Activated CD4-positive, alpha-beta T cell treated with anti-CD3 and anti-CD28 coated beads, Interleukin-10, Interleukin-2, amounts not matched to agents 100 ng/mL and 50 ng/mL, durations not matched to agents 16 hours and 8 hours (primary cell): Measurements from ENCODE around the gene PDZD7.
"Not testable (repeated sequence)": the region's sequence is repeated elsewhere in the genome, so short reads cannot be mapped to it uniquely, and the experiment has no call there.

Experiments used
- DNase-seq: peaks from one replicate; pipeline ENCODE4 v3.0.0-alpha.2; 2020

PDZD7 gene

GRCh38 chr10:100980711-100981110 lies 50.2 kb downstream of the PDZD7 start:
- no peak for DNase-seq

DNA sequence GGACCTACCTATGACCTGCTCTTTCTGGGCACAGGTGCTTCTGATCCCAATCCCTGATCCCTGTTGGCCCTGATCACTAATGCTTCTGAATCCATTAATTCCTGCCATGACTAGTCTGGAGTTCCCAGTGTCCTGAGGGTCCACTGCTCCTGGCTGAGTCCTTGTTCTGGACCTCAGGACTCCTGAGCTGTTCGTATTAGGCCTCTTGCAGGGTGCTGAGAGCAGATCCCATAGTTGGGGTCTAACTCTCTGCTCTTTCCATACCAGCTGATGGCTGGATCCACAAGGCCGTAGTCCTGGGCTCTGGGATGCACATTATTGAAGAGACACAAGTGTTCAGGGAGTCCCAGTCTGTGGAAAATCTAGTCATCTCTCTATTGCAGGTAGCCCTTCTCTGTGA lies 50.6 kb downstream of the PDZD7 start:
- no peak for DNase-seq

- DNase-seq = no peak
Measured at GRCh38 chr10:100979791-100980272, 51.1 kb downstream of the PDZD7 start.

- no peak for DNase-seq
Measured at GRCh38 chr10:100978901-100979195, 52.1 kb downstream of the PDZD7 start.

DNA sequence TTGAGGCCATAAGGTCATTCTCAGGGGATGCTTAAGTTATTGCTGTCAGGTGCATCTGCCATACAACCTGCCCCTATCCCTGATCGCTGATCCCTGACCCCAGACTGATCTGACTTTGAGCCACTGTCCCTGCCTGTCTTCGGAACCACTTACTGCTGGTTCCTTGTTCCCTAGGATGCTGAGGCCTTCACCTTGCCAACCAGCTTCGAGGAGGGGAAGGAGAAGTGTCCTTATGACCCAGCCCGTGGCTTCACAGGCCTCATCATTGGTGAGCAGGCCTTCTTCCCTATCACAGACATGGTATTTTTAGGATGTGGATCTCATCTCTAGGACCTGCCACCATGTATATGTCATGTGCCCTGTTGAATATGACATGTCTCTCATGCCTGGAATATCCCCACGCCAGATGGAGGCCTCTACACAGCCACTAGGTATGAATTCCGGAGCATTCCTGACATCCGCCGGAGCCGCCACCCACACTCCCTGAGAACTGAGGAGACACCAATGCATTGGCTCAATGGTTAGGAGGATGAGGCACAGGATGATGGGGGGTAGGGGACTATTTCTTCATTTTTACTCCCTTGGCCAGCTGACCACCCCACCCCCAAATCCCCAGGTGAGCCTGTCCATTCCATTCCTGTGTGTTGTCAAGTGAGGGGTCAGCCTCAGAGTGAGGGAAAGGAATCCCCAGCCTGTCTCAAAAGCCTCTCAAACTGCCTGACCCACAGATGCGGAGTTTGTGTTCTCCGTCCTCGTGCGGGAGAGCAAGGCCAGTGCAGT lies 52.6 kb downstream of the PDZD7 start:
- DNase-seq = no peak

DNA sequence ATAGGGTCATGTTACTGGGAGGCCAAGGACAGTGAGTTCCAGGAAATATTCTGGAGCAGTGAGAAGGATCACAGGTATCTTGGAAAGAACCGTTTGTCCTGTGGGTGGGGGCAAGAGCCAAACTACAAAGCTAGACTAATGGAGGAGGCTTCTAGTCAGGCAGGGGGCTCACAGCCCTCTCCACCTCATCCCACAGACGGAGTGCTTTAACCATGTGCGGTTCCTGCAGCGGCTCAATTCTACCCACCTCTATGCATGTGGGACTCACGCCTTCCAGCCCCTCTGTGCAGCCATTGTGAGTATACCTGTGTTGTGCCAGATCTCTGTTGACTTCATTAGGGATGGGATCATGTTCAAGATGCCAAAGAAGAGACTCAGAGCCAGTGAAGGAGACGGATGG lies 53.5 kb downstream of the PDZD7 start:
- DNase-seq = no peak

- DNase-seq = no peak
Measured at GRCh38 chr10:100976906-100977305, 54.0 kb downstream of the PDZD7 start.

DNA sequence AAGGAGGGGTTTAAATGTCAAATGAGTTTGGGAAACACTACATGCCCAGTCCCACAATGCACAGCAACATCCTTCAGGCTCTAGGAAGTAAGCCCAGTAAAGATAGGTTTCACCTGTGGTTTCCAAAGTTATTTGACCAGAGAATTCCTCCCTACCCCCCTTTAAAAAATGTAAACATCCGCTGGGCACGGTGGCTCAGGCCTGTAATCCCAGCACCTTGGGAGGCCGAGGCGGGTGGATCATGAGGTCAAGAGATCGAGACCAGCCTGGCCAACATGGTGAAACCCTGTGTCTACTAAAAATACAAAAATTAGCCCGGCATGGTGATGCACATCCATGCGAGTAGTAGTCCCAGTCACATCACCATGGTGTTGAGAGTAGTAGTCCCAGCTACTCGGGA lies 55.5 kb downstream of the PDZD7 start:
- DNase-seq = not testable (repeated sequence)

DNA sequence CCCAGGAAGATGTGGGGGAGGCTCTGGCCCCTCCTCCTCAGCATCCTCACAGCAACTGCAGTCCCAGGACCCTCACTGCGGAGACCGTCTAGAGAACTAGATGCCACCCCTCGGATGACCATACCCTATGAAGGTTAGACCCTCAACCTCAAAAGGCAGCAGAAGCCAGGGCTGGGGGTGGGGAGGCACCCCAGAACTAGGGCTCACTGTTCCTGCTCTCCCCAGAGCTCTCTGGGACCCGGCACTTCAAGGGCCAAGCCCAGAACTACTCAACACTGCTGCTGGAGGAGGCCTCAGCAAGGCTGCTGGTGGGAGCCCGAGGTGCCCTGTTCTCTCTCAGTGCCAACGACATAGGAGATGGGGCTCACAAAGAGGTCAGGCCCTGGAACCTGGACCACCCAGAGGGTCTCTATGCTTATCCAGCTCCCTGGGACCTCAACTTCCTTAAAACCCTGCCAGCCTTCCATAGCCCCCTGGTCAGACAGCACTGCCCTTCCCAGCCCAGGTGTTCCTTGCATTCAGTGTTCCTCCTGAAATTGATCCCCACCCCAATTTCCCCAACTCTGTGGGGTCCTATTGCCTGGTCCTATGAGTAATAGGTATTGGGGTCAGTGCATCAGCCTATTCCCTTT lies 57.9 kb downstream of the PDZD7 start:
- DNase-seq = no peak

DNA sequence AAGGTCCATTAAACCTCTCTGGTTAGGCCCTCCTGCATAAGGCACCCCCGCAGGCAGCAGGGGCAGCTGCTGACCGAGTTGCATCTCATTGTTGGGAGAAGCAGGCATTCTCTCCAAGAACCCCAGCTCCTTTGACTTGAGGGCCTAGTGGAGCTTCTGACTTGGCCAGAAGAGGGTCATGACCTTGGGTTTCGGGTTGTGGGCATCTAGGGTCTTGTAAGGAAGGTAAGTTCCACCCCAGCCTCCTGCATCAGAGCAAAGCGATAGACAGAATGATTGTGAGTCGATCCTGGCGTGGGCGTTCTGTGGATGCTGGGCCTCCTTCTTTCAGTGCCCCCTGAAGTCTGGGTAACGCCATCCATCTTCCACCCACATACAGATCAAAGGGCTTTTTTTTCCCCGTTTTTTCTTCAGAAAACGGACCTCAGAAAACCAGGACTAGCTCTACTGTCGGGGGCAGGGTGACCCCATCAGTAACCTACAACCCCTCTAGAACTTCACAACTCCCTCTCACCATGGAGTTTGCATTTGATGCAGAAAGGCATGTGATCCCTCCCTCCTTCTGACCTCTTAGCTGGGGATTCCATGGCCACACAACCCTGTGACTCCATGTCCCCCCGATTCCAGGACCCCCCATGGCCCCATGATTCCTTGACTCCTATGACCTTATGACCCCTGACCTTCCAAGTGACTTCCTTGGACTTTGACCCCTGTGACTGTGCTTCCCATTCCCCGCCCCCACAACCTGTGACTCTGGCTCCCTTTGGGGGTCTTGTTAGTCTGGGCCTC lies 58.6 kb downstream of the PDZD7 start:
- no peak for DNase-seq

DNA sequence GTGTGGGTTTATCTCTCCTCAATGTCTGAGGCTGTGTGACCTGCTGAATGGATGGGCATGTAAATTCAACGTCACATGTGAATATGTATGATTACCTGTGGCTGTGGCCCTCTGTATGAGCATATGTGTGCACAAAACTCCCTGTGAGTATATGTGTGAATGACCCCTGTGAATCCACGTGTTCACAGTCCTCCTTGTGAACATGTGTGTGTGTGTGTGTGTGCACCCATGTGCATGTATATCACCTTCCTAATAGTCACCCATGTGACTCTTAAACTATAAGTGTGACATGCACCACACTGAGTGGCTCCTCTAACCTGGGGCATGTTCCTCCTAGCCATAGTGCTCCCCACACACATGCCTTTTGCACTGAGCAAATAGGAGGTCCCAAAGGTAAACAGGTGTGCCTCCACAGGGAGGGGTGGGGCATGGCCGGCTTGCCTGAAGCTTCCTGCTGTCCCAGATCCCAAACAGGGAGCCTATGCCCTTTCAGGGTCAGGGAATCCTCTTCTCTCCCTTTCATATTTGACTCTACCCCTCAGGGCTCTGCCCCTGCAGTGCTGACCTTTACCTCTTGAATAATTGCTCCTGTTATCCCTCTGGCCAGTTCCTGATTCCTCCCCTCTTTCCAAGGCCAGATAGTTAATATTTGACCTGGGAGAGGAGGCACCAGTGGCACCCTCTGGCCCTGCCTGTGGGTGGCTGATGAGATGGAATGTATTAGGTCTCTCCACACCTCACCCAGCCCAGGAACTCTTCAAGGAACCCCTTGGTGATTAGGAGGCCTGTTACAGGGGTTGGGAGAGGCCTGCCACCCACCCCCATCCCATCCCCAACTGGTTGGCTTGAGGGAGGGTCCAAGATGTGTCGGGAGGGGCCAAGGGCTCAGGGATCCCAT lies 59.8 kb downstream of the PDZD7 start:
- no peak for DNase-seq

DNA sequence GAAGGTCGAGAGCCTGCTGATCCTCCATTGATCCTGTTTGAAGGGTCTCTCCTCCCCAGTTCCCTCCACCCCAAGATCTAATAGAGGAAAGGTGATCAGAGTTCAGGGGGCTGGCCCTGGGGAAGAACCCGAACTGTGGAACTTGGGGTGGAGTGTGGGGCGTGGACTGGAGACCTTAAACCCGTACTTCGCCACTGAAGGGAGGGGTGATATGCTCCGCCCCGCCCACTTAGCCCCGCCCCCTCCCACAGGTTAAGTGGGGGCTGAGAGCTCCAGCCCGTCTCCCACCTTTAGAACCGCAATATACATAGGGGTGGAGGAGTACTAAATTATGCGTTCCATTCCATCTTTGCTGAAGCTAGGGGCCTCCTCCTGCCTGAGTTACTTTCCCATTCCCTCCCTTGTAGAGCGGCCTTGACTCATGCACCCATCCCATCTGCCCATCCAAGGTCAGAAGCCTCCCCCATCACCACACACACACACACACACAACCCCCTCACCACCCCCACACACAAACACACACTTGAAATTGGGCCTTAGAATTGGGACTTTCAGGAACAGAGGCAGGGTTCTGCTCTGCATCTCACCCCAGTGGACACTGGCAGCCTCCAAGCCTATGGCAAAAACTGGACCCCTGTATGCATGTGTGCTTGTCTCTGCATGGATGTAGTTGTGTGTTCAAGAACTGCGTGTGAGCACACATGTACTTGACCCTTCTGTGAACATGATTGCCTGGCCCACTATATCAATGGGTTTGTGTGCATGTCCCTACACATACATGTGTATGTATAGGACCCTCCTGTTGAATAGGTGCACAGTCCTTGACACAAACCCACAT lies 60.6 kb downstream of the PDZD7 start:
- no peak for DNase-seq

- DNase-seq = peak; percentile 28
Measured at GRCh38 chr10:100969187-100970075, 61.5 kb downstream of the PDZD7 start, which contains the start of gene SEMA4G. Gene SEMA4G, plus strand, starts transcription at chr10:100969504. Its CDS starts 3,409 bp downstream, at chr10:100972913.

GRCh38 chr10:100968863-100969186 lies 62.1 kb downstream of the PDZD7 start:
- DNase-seq = no peak

DNA sequence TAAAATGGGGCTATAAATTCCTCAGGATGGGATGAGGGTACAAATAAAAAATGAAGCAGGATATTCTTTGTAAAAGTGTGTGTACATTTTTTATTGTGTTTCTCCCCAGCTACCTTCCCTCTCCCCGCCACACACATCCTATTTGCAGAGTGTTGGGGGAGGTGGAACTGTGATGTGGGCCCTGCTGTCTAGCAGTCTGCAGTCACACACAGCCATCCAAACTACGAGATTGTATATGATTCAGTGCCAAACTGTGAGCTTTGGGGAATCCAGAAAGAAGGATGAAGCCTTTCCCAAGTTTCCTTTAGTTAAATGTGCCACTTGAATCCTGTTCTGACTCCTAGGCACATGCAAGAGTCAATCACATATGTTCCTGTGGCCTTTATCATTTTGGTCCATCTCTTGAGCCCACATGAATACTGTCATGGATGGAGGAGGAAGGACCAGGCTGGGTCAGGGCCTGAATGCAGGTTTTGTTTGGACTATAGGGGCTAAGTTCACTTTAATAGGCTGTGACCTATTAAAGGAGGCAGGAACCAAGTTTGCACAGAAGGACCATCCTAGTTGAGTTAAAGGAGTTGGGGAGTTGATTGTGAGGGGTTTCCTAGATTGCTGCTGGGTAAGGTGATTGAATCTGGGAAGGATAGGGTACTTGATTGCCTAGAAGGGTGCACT lies 62.7 kb downstream of the PDZD7 start:
- DNase-seq = no peak

- DNase-seq = no peak
Measured at GRCh38 chr10:100967332-100967731, 63.6 kb downstream of the PDZD7 start.

DNA sequence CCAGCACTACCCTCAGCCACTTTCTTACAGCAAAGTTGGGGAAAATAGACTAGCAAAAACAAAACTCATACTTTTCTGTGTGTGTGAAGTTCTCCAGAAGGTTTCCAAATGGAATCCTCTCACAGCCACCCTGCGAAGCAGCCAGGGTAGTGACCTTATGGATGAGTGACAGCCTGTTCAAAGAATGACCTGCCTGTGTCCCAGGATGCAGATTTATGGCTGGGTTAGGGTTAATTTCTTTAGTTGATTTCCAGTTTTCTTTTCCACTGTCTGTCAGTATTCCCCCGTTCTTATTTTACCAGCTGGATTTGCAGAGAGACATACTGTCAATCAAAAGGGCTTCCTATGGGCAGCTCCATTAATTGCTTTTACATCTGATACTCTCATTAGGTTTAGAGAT lies 64.0 kb downstream of the PDZD7 start:
- DNase-seq = no peak

DNA sequence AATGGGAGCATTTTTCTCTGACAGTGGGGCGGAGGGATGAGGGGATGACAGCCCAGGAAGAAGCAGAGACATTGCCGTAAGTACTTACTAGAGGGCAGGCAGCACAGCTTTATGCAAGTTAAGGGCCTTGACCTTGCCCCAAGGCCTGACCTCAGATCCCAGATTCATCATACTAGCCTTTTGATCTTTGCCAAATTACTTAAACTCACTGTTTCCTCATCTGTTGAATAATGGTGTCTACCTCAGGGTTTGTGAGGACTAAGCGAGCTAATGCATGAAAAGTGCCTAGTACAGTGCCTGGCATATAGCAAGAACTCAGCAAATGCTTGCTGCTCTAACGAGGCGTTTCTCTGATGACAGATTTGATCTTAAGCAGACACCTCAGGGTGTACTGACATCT lies 65.1 kb downstream of the PDZD7 start:
- DNase-seq = no peak

DNA sequence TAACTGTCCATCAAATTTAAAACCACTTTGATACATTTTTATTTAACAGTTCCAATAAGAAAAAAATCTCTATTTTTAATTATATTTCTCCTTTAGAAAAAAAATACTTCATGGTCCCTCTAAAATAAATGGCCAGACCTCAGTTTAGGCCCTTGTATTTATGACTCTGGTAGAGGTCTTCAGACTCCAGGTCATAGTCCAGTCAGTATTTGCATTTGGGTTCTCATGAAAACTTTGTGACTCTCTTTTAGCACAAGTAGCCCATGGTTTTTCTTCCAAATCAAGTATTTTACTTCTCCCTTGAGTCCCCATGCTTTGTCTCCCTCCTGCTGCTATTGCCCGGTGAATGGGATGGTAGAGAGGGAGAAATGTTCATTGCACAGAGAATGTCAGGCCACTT lies 67.1 kb downstream of the PDZD7 start:
- DNase-seq = no peak

DNA sequence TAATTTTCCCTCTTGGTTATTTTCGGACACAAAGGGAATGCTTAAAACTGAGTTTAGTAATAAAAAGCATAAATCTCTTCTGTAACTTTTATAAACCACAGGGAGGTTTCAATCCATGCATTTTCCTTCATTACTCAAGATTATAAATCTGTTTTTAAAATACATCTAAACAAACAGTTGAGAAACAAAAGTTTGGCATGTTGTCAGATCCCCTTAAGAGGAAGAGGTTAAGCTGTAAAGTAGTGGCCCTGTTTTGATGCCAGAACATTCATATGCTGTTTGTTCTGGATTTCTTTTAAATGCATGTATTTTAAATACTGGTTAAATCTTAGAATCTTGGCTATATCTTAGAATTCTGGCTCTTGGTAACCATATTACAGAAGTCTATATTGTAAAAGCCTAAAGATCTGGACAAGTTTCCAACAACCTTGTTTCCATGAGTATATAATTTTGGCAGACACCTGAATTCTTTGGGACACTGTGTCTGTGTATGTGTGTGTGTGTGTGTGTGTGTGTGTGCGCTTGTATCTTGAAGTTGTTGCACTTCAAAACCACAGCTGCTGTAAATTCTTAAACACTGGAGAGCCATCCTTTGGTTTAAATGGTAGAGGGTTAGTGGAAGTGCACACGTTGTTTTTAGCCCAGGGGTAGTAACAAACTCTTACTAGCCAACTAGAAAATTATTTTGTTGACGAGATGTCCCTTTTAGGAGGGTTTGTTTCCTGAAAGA lies 68.4 kb downstream of the PDZD7 start:
- no peak for DNase-seq
